Astrocyte (in vitro differentiated cells and primary cell): ENCODE data around the gene EFNA5. TPM values are rescaled to one million over a fixed set of nuclear protein-coding genes. Genes with fewer than 3 reads are reported as not detected.

Experiments
- DNase-seq: peaks from one replicate; pipeline ENCODE4 v3.0.0-alpha.2; 2010; ENCODE audit warnings: low read depth
- FAIRE-seq: peaks from 2 replicates; lab custom pipeline; 2011; peaks lifted over from hg19 to GRCh38; lab: Jason Lieb, UNC
- H2AFZ ChIP-seq: 2 replicates; pipeline ENCODE4 v1.6.0; 2012; ENCODE audit warnings: low read depth, low read length, inconsistent platforms
- H3K27ac ChIP-seq: 2 replicates; pipeline ENCODE4 v1.5.1; 2011; ENCODE audit warnings: low read depth, low read length, inconsistent platforms
- H3K27me3 ChIP-seq: 2 replicates; pipeline ENCODE4 v1.6.0; 2011; ENCODE audit warnings: low read length, inconsistent platforms; ENCODE audit not compliant: insufficient read depth
- H3K36me3 ChIP-seq: 2 replicates; pipeline ENCODE4 v1.5.1; 2011; ENCODE audit warnings: low read length, inconsistent platforms; ENCODE audit not compliant: insufficient read depth
- H3K4me1 ChIP-seq: 2 replicates; pipeline ENCODE4 v1.5.1; 2011; ENCODE audit warnings: low read length, inconsistent platforms; ENCODE audit not compliant: insufficient read depth
- H3K4me2 ChIP-seq: 2 replicates; pipeline ENCODE4 v1.6.0; 2012; ENCODE audit warnings: low read length, inconsistent platforms
- H3K4me3 ChIP-seq: 2 replicates; pipeline ENCODE4 v1.5.1; 2011; ENCODE audit warnings: low read depth, mild to moderate bottlenecking, low read length, inconsistent platforms; ENCODE audit not compliant: insufficient read depth
- H3K79me2 ChIP-seq: 2 replicates; pipeline ENCODE4 v1.6.0; 2012; ENCODE audit warnings: mild to moderate bottlenecking, low read length, inconsistent platforms; ENCODE audit not compliant: insufficient read depth
- H3K9ac ChIP-seq: 2 replicates; pipeline ENCODE4 v1.6.0; 2012; ENCODE audit warnings: mild to moderate bottlenecking, low read length, inconsistent platforms
- H3K9me3 ChIP-seq: 2 replicates; pipeline ENCODE4 v1.5.1; 2012; ENCODE audit warnings: low read depth, mild to moderate bottlenecking, low read length, inconsistent platforms; ENCODE audit not compliant: insufficient read depth
- H4K20me1 ChIP-seq: 2 replicates; pipeline ENCODE4 v1.6.0; 2012; ENCODE audit warnings: low read length, inconsistent platforms; ENCODE audit not compliant: insufficient read depth
- H3K27ac Mint-ChIP-seq: one replicate; pipeline ENCODE4 v1.8.0; 2021; ENCODE audit warnings: mild to moderate bottlenecking, mixed read lengths; ENCODE audit not compliant: unreplicated experiment
- H3K27me3 Mint-ChIP-seq: one replicate; pipeline ENCODE4 v1.8.0; 2021; ENCODE audit warnings: low read depth, mixed read lengths; ENCODE audit not compliant: unreplicated experiment
- H3K36me3 Mint-ChIP-seq: one replicate; pipeline ENCODE4 v1.8.0; 2021; ENCODE audit warnings: low read depth, mixed read lengths; ENCODE audit not compliant: unreplicated experiment
- H3K4me1 Mint-ChIP-seq: one replicate; pipeline ENCODE4 v1.8.0; 2021; ENCODE audit warnings: low read depth, mixed read lengths; ENCODE audit not compliant: unreplicated experiment
- H3K4me3 Mint-ChIP-seq: one replicate; pipeline ENCODE4 v1.8.0; 2021; ENCODE audit warnings: mild to moderate bottlenecking, moderate library complexity, mixed read lengths; ENCODE audit not compliant: unreplicated experiment
- H3K9me3 Mint-ChIP-seq: one replicate; pipeline ENCODE4 v1.8.0; 2021; ENCODE audit warnings: mild to moderate bottlenecking, mixed read lengths; ENCODE audit not compliant: unreplicated experiment
- CTCF ChIP-seq: IDR thresholded peaks from 2 replicates; pipeline ENCODE4 v1.5.1; 2011; ENCODE audit warnings: low read depth, mild to moderate bottlenecking, inconsistent platforms, low read length, moderate library complexity; ENCODE audit not compliant: insufficient read depth
- EZH2 ChIP-seq: IDR thresholded peaks from 2 replicates; pipeline ENCODE4 v1.6.1; 2012; ENCODE audit warnings: mild to moderate bottlenecking, low read length, inconsistent platforms; ENCODE audit not compliant: insufficient read depth
- total RNA-seq: library from RNA; stranded (reverse); gene quantifications from 2 replicates; pipeline ENCODE4 v1.2.1, GENCODE V29; 2021

EFNA5 gene
- total RNA-seq, 1 donor from 2014 or later = 59.3 TPM

- peaks cover 4% of the 10 kb centered on the region for H3K27me3 ChIP-seq
- TF ChIP-seq EZH2 = no peak
- no peak for TF ChIP-seq CTCF
- peak; percentile 26 for DNase-seq
- no peak for FAIRE-seq
- H3K36me3 ChIP-seq = no peaks in the 10 kb centered on the region
- no peaks in the 10 kb centered on the region for H4K20me1 ChIP-seq
- H3K9me3 ChIP-seq = no peaks in the 10 kb centered on the region
- H3K9ac ChIP-seq = peak overlapping the region; percentile 69
- Mint-ChIP-seq H3K9me3 (no peaks in the 10 kb centered on the region), H3K36me3 (peaks cover 6% of the 10 kb centered on the region), H3K4me1 (peaks cover 19% of the 10 kb centered on the region), H3K4me3 (peak overlapping the region; percentile 95), H3K27me3 (no peaks in the 10 kb centered on the region), H3K27ac (peak overlapping the region; percentile 84)
- H3K4me3 ChIP-seq = peak overlapping the region; percentile 77
- no peaks in the 10 kb centered on the region for H3K79me2 ChIP-seq
- no peak overlapping the region for H3K27ac ChIP-seq
- peaks cover 4% of the 10 kb centered on the region for H3K4me1 ChIP-seq
- H2AFZ ChIP-seq = peak overlapping the region; percentile 94
- peak overlapping the region; percentile 98 for H3K4me2 ChIP-seq
Measured at GRCh38 chr5:107670087-107670931, 428 bp downstream of the EFNA5 start.

- FAIRE-seq (no peak), DNase-seq (peak; percentile 29)
- Histone ChIP-seq H3K27ac (no peak overlapping the region), H3K9ac (peak overlapping the region; percentile 69), H3K4me3 (peak overlapping the region; percentile 77), H3K4me2 (peak overlapping the region; percentile 98), H3K36me3 (no peaks in the 10 kb centered on the region), H3K9me3 (no peaks in the 10 kb centered on the region), H3K27me3 (peaks cover 4% of the 10 kb centered on the region), H3K79me2 (no peaks in the 10 kb centered on the region), H3K4me1 (peaks cover 4% of the 10 kb centered on the region), H4K20me1 (no peaks in the 10 kb centered on the region), H2AFZ (peak overlapping the region; percentile 94)
- Mint-ChIP-seq H3K4me1 (peaks cover 21% of the 10 kb centered on the region), H3K27me3 (no peaks in the 10 kb centered on the region), H3K9me3 (no peaks in the 10 kb centered on the region), H3K27ac (peak overlapping the region; percentile 95), H3K36me3 (peaks cover 6% of the 10 kb centered on the region), H3K4me3 (peak overlapping the region; percentile 95)
- no peak for TF ChIP-seq CTCF
- no peak for TF ChIP-seq EZH2
Measured at GRCh38 chr5:107669096-107670031, 1.4 kb downstream of the EFNA5 start.
